ENCODE data around the gene EMB. TPM values are rescaled to one million over a fixed set of nuclear protein-coding genes. Genes with fewer than 3 reads are reported as not detected.

EMB gene
- total and polyA plus RNA-seq, 4 donors: 0.90 to 16.1 (median 2.1) TPM

DNA sequence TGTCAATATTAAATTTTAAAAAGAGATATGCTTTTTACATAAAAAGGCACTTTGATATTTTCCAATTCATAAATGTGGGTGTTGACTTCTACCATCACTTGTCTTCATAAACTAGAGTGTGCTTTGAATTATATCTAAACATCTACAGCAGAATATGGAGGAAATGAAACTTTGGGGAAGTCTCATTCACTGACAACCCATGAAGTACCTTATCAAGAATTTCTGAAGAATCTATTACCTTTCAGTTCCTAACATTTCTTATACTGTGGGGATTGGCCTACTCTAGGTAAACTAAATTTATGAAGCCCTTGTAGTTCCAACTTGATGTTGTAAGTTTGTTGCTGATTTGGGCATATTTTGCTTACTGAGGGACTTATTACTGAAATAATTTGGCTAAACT lies 81.9 kb downstream of the EMB start:
- Histone ChIP-seq H3K4me3 (ENCODE audit: low read depth in 1 of 3, low read length in 3 of 3) (no peak overlapping the region), H3K4me1 (ENCODE audit: control insufficient read depth in 4 of 4, insufficient read depth in 4 of 4, low read length in 3 of 4) (no peaks in the 10 kb centered on the region), H3K27me3 (ENCODE audit: control insufficient read depth in 4 of 4, insufficient read depth in 4 of 4, low read length in 3 of 4) (peaks cover 0 to 2% (median 0%) of the 10 kb centered on the region in 4 donors), H3K27ac (ENCODE audit: low read depth in 1 of 2, low read length in 2 of 2) (no peak overlapping the region), H3K9me3 (ENCODE audit: control insufficient read depth in 4 of 4, low read length in 3 of 4) (peaks cover 0 to 4% (median 0%) of the 10 kb centered on the region in 4 donors), H3K9ac (ENCODE audit: low read depth in 1 of 2, low read length in 2 of 2) (no peak overlapping the region), H3K36me3 (ENCODE audit: control insufficient read depth in 4 of 4, insufficient read depth in 3 of 4, low read depth in 1 of 4, low read length in 3 of 4) (no peaks in the 10 kb centered on the region)
- DNase-seq (ENCODE audit: low spot score): no peak
- TF ChIP-seq, protein P1, sequence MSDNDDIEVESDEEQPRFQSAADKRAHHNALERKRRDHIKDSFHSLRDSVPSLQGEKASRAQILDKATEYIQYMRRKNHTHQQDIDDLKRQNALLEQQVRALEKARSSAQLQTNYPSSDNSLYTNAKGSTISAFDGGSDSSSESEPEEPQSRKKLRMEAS (IDR thresholded peaks at IDR 0.05): no peak
- TF ChIP-seq TAF1 (conservative IDR thresholded peaks at IDR 0.05) (no peak), RXRA (IDR thresholded peaks at IDR 0.05) (no peak), NR2F2 (IDR thresholded peaks at IDR 0.05) (no peak), YY1 (IDR thresholded peaks at IDR 0.05) (no peak)
- TF ChIP-seq, protein P2, sequence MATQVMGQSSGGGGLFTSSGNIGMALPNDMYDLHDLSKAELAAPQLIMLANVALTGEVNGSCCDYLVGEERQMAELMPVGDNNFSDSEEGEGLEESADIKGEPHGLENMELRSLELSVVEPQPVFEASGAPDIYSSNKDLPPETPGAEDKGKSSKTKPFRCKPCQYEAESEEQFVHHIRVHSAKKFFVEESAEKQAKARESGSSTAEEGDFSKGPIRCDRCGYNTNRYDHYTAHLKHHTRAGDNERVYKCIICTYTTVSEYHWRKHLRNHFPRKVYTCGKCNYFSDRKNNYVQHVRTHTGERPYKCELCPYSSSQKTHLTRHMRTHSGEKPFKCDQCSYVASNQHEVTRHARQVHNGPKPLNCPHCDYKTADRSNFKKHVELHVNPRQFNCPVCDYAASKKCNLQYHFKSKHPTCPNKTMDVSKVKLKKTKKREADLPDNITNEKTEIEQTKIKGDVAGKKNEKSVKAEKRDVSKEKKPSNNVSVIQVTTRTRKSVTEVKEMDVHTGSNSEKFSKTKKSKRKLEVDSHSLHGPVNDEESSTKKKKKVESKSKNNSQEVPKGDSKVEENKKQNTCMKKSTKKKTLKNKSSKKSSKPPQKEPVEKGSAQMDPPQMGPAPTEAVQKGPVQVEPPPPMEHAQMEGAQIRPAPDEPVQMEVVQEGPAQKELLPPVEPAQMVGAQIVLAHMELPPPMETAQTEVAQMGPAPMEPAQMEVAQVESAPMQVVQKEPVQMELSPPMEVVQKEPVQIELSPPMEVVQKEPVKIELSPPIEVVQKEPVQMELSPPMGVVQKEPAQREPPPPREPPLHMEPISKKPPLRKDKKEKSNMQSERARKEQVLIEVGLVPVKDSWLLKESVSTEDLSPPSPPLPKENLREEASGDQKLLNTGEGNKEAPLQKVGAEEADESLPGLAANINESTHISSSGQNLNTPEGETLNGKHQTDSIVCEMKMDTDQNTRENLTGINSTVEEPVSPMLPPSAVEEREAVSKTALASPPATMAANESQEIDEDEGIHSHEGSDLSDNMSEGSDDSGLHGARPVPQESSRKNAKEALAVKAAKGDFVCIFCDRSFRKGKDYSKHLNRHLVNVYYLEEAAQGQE (IDR thresholded peaks at IDR 0.05): no peak

DNA sequence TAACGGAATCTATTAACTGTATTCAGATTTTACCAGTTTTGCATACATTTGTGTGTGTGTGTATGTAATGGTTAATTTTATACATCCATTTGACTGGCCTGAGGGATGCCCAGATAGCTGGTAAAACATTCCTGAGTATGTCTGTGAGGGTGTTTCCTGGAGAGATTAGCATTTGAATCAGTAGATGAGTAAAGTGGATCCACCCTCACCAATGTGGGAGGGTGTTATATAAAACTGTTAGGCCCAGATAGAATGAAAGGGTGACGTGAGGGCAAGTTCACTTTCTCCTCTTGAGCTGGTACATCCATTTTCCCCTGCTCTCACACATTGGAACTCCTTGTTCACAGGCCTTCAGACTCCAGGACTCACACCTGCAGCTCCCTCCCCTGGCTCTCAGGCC lies 88.7 kb downstream of the EMB start:
- peaks cover 0 to 4% (median 0%) of the 10 kb centered on the region in 4 donors for H3K9me3 ChIP-seq (ENCODE audit: control insufficient read depth in 4 of 4, low read length in 3 of 4)
- H3K9ac ChIP-seq (ENCODE audit: low read depth in 1 of 2, low read length in 2 of 2): no peak overlapping the region
- H3K36me3 ChIP-seq (ENCODE audit: control insufficient read depth in 4 of 4, insufficient read depth in 3 of 4, low read depth in 1 of 4, low read length in 3 of 4): no peaks in the 10 kb centered on the region
- TF ChIP-seq, protein P2 (IDR thresholded peaks at IDR 0.05): no peak
- no peak for TF ChIP-seq TAF1 (conservative IDR thresholded peaks at IDR 0.05)
- TF ChIP-seq HNF4A (conservative IDR thresholded peaks at IDR 0.05): no peak
- TF ChIP-seq, protein P1 (IDR thresholded peaks at IDR 0.05): no peak
- no peak for TF ChIP-seq FOXA2 (IDR thresholded peaks at IDR 0.05)
- TF ChIP-seq GABPA (IDR thresholded peaks at IDR 0.05 in 1 of 2, conservative IDR thresholded peaks at IDR 0.05 in 1 of 2): no peak
- TF ChIP-seq HNF4G (IDR thresholded peaks at IDR 0.05): no peak
- no peak for TF ChIP-seq YY1 (IDR thresholded peaks at IDR 0.05)
- TF ChIP-seq FOXA1 (IDR thresholded peaks at IDR 0.05): no peak
- no peak for TF ChIP-seq RXRA (IDR thresholded peaks at IDR 0.05)
- TF ChIP-seq EGR1 (IDR thresholded peaks at IDR 0.05; ENCODE audit: low read depth in 2 of 2): no peak
- TF ChIP-seq, protein P3, sequence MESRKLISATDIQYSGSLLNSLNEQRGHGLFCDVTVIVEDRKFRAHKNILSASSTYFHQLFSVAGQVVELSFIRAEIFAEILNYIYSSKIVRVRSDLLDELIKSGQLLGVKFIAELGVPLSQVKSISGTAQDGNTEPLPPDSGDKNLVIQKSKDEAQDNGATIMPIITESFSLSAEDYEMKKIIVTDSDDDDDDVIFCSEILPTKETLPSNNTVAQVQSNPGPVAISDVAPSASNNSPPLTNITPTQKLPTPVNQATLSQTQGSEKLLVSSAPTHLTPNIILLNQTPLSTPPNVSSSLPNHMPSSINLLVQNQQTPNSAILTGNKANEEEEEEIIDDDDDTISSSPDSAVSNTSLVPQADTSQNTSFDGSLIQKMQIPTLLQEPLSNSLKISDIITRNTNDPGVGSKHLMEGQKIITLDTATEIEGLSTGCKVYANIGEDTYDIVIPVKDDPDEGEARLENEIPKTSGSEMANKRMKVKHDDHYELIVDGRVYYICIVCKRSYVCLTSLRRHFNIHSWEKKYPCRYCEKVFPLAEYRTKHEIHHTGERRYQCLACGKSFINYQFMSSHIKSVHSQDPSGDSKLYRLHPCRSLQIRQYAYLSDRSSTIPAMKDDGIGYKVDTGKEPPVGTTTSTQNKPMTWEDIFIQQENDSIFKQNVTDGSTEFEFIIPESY (IDR thresholded peaks at IDR 0.05): no peak
- no peak for TF ChIP-seq JUND (IDR thresholded peaks at IDR 0.05)
- no peak for TF ChIP-seq SP1 (IDR thresholded peaks at IDR 0.05)
- 71% methylated on average over 2 of the region's 2 CpGs for WGBS
- H3K27ac ChIP-seq (ENCODE audit: low read depth in 1 of 2, low read length in 2 of 2): no peak overlapping the region
- DNase-seq (ENCODE audit: low spot score): no peak
- H3K27me3 ChIP-seq (ENCODE audit: control insufficient read depth in 4 of 4, insufficient read depth in 4 of 4, low read length in 3 of 4): no peaks in the 10 kb centered on the region
- no peak overlapping the region for H3K4me3 ChIP-seq (ENCODE audit: low read depth in 1 of 3, low read length in 3 of 3)
- H3K4me1 ChIP-seq (ENCODE audit: control insufficient read depth in 4 of 4, insufficient read depth in 4 of 4, low read length in 3 of 4): no peaks in the 10 kb centered on the region
